CD4-positive, alpha-beta T cell treated with Interleukin-15 for 4 hours (primary cell): ENCODE data around the gene ADAMTS3.

ENCODE experiments used
- DNase-seq: peaks from one replicate; pipeline ENCODE4 v3.0.0-alpha.2; 2020; ENCODE audit warnings: low spot score

The ADAMTS3 gene

GRCh38 chr4:72405417-72405816 lies 163.6 kb downstream of the ADAMTS3 start:
- no peak for DNase-seq

GRCh38 chr4:72397314-72397713 lies 171.7 kb downstream of the ADAMTS3 start:
- no peak for DNase-seq

- DNase-seq, result no peak
Measured at GRCh38 chr4:72394012-72394663, 174.9 kb downstream of the ADAMTS3 start.

- no peak for DNase-seq
Measured at GRCh38 chr4:72391281-72391680, 177.7 kb downstream of the ADAMTS3 start.

GRCh38 chr4:72390409-72390808 lies 178.6 kb downstream of the ADAMTS3 start:
- DNase-seq, result no peak

GRCh38 chr4:72388521-72388920 lies 180.5 kb downstream of the ADAMTS3 start:
- no peak for DNase-seq

- DNase-seq, result no peak
Measured at GRCh38 chr4:72387959-72388358, 181.1 kb downstream of the ADAMTS3 start.

- DNase-seq, result no peak
Measured at GRCh38 chr4:72383439-72383838, 185.6 kb downstream of the ADAMTS3 start.

- no peak for DNase-seq
Measured at GRCh38 chr4:72378901-72379300, 190.1 kb downstream of the ADAMTS3 start.

- no peak for DNase-seq
Measured at GRCh38 chr4:72377491-72378194, 191.4 kb downstream of the ADAMTS3 start.

GRCh38 chr4:72376901-72377300 lies 192.1 kb downstream of the ADAMTS3 start:
- DNase-seq, result no peak

GRCh38 chr4:72375073-72375736 lies 193.8 kb downstream of the ADAMTS3 start:
- no peak for DNase-seq

- no peak for DNase-seq
Measured at GRCh38 chr4:72374159-72374558, 194.9 kb downstream of the ADAMTS3 start.

GRCh38 chr4:72366601-72367000 lies 202.4 kb downstream of the ADAMTS3 start:
- no peak for DNase-seq

- DNase-seq, result no peak
Measured at GRCh38 chr4:72365981-72366380, 203.0 kb downstream of the ADAMTS3 start.

- DNase-seq, result no peak
Measured at GRCh38 chr4:72365016-72365415, 204.0 kb downstream of the ADAMTS3 start.

- DNase-seq, result no peak
Measured at GRCh38 chr4:72360075-72360474, 208.9 kb downstream of the ADAMTS3 start.

- no peak for DNase-seq
Measured at GRCh38 chr4:72358483-72358882, 210.5 kb downstream of the ADAMTS3 start.

- no peak for DNase-seq
Measured at GRCh38 chr4:72357908-72358307, 211.1 kb downstream of the ADAMTS3 start.

- DNase-seq, result no peak
Measured at GRCh38 chr4:72352711-72353110, 216.3 kb downstream of the ADAMTS3 start.

GRCh38 chr4:72351521-72351920 lies 217.5 kb downstream of the ADAMTS3 start:
- DNase-seq, result no peak

- no peak for DNase-seq
Measured at GRCh38 chr4:72348701-72349100, 220.3 kb downstream of the ADAMTS3 start.

GRCh38 chr4:72344418-72344817 lies 224.6 kb downstream of the ADAMTS3 start:
- no peak for DNase-seq
